Measurements from ENCODE around the gene RANBP10. TPM values are rescaled to one million over a fixed set of nuclear protein-coding genes. Genes with fewer than 3 reads are reported as not detected.
A peak's percentile ranks its signal among the peaks of the same experiment; 100 is the strongest.

RANBP10 gene
- total and polyA plus RNA-seq, 2 of the 13 experiments (the other 11 are each of a cell fraction or from before 2014, with no cell fraction given): 9.2 to 22.7 TPM

DNA sequence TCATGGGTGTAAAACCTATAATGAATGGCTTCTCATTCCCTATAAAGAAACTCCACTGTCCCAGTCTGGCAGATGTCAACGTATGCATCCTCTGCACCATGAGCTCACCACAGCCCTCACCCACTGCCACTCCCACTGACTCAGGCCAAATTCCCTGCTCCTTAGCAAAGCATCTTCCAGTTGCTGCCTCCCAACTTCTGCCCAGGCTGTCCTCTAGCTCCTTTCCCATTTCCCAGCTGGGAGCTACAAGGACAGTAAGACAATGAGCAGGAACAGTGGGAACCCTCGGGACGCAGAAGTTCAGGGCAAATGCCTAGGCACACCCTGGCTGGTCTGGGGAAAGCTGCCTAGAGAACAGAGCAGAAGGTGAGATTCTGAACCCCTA is 26.7 kb upstream of the RANBP10 start:
- Histone ChIP-seq H3K4me3 (replicated peaks in 1 of 3; ENCODE audit: insufficient read depth in 1 of 3, low read depth in 2 of 3, low read length in 3 of 3) (peak overlapping the region; percentile 75 to 91 (median 75)), H3K27ac (ENCODE audit: extremely low read length, insufficient read depth, low read length) (peak overlapping the region; percentile 59), H3K27me3 (ENCODE audit: control insufficient read depth in 1 of 2, insufficient read depth in 2 of 2, low read length in 2 of 2) (no peaks in the 10 kb centered on the region; a peak in 1 of 5 replicates), H3K9me3 (ENCODE audit: low read length) (no peaks in the 10 kb centered on the region), H3K9ac (ENCODE audit: insufficient read depth, low read depth, low read length) (peak overlapping the region; percentile 92), H3K4me1 (ENCODE audit: insufficient read depth, low read length) (peaks cover 31% of the 10 kb centered on the region), H2AFZ (ENCODE audit: low read length) (no peak overlapping the region), H3K36me3 (replicated peaks in 1 of 2; ENCODE audit: control insufficient read depth in 1 of 2, insufficient read depth in 2 of 2, low read length in 2 of 2) (peaks cover 19 to 41% of the 10 kb centered on the region in 2 experiments), H3K79me2 (ENCODE audit: insufficient read depth, low read length) (peaks cover 16% of the 10 kb centered on the region), H4K20me1 (ENCODE audit: insufficient read depth, low read length) (no peaks in the 10 kb centered on the region), H3K4me2 (ENCODE audit: low read depth, low read length) (peak overlapping the region; percentile 99)
- ChIA-PET CTCF (ENCODE audit: low intra/inter-chr PET ratio, low total read pairs) (interaction anchor here (1.3 kb wide), 1 partner anchor 17 kb away, joined by 3 read pairs; no protein-coding TSS in a partner anchor), POLR2A (interaction anchor here (0.7 to 4.1 kb wide), 10 partner anchors 11 to 252 kb away, joined by 3 to 47 read pairs (median 9); partner anchors contain the start of genes CENPT, NFATC3, NUTF2 and RANBP10)
- TF ChIP-seq ZNF567 (CRISPR knock-in tag; IDR thresholded peaks at IDR 0.05; ENCODE audit: borderline replicate concordance) (0 out of 2 replicates have a peak, but pooled peaks have one; percentile 5), ZNF550 (CRISPR knock-in tag; IDR thresholded peaks at IDR 0.05; ENCODE audit: borderline replicate concordance) (peak; percentile 67; the same call in 1 of the 2 replicates), ZMYM3 (CRISPR knock-in tag; IDR thresholded peaks at IDR 0.05) (0 out of 2 replicates have a peak, but pooled peaks have one; percentile 6), ZNF605 (CRISPR knock-in tag; IDR thresholded peaks at IDR 0.05) (no peak), ZBTB7B (CRISPR knock-in tag; IDR thresholded peaks at IDR 0.05) (0 out of 2 replicates have a peak, but pooled peaks have one; percentile 2), ZFP82 (CRISPR knock-in tag; IDR thresholded peaks at IDR 0.05; ENCODE audit: borderline replicate concordance) (peak; percentile 45; the same call in 1 of the 2 replicates), SAFB2 (CRISPR knock-in tag; IDR thresholded peaks at IDR 0.05; ENCODE audit: borderline replicate concordance, low read depth) (no peak), ZNF350 (CRISPR knock-in tag; IDR thresholded peaks at IDR 0.05; ENCODE audit: borderline replicate concordance, low read depth) (no peak), ZNF318 (CRISPR knock-in tag; IDR thresholded peaks at IDR 0.05) (0 out of 2 replicates have a peak, but pooled peaks have one; percentile 33), TOE1 (CRISPR knock-in tag; IDR thresholded peaks at IDR 0.05) (no peak)
- TF ChIP-seq, protein P1, sequence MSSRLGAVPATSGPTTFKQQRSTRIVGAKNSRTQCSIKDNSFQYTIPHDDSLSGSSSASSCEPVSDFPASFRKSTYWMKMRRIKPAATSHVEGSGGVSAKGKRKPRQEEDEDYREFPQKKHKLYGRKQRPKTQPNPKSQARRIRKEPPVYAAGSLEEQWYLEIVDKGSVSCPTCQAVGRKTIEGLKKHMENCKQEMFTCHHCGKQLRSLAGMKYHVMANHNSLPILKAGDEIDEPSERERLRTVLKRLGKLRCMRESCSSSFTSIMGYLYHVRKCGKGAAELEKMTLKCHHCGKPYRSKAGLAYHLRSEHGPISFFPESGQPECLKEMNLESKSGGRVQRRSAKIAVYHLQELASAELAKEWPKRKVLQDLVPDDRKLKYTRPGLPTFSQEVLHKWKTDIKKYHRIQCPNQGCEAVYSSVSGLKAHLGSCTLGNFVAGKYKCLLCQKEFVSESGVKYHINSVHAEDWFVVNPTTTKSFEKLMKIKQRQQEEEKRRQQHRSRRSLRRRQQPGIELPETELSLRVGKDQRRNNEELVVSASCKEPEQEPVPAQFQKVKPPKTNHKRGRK (CRISPR knock-in tag; IDR thresholded peaks at IDR 0.05): peak; percentile 69; the same call in 1 of the 2 replicates
- FAIRE-seq (no peak), ATAC-seq (peak; percentile 15), DNase-seq (ENCODE audit: low spot score) (no peak)
- in situ Hi-C loops (cut with HindIII; ENCODE audit: extremely low pct_ligation_motif_present, low pct_unique_long_range_greater_than_20kb): no loop called here
- 0% methylated on average over 2 of the region's 3 CpGs for WGBS (ENCODE audit: low lambda C conversion rate)
- intact Hi-C loops (cut with micrococcal nuclease; ENCODE audit: unreplicated experiment): no loop called here
- no TSS peak for BruUV-seq (replicated peaks)

Measured in HepG2 (cell line).